Lung (tissue), 12 donors: ENCODE data around the gene SLC10A3. TPM values are rescaled to one million over a fixed set of nuclear protein-coding genes. Genes with fewer than 3 reads are reported as not detected.

Experiments
- ATAC-seq: fragments of 200-7000 bp; cut with Tn5 transposase; one replicate; pipeline ENCODE4 v1.9.1; 2020; ENCODE audit warnings: moderate number of reproducible peaks; ENCODE audit not compliant: insufficient read depth, low FRiP score
- DNase-seq, 3 donors: peaks; one replicate each; pipeline ENCODE4 v3.0.0-alpha.2; 2013 to 2017
- H3K27ac ChIP-seq, 2 donors: one replicate each; pipeline ENCODE4 v1.5.1; 2013; ENCODE audit warnings: mild to moderate bottlenecking in 2 of 2, moderate library complexity in 2 of 2, control low read depth in 1 of 2, inconsistent platforms in 1 of 2, low read depth in 1 of 2, low read length in 1 of 2
- H3K27me3 ChIP-seq, 3 donors: one replicate each; pipeline ENCODE4 v1.5.1; 2013; ENCODE audit warnings: low read length in 2 of 3; ENCODE audit not compliant: control insufficient read depth in 3 of 3, insufficient read depth in 3 of 3
- H3K36me3 ChIP-seq, 4 donors: one replicate each; pipeline ENCODE4 v1.5.1; 2013; ENCODE audit warnings: low read length in 4 of 4, mild to moderate bottlenecking in 1 of 4, moderate library complexity in 1 of 4; ENCODE audit not compliant: control insufficient read depth in 4 of 4, insufficient read depth in 4 of 4
- H3K4me1 ChIP-seq, 5 donors: one replicate each; pipeline ENCODE4 v1.5.1; 2013; ENCODE audit warnings: low read length in 5 of 5, mild to moderate bottlenecking in 2 of 5, moderate library complexity in 1 of 5; ENCODE audit not compliant: control insufficient read depth in 5 of 5, insufficient read depth in 5 of 5
- H3K4me3 ChIP-seq: one replicate; pipeline ENCODE4 v1.5.1; 2013; ENCODE audit warnings: mild to moderate bottlenecking, control low read depth, moderate library complexity
- H3K9ac ChIP-seq, 2 donors: one replicate each; pipeline ENCODE4 v1.5.1; 2013; ENCODE audit warnings: low read length in 2 of 2, control low read depth in 1 of 2; ENCODE audit not compliant: insufficient read depth in 1 of 2
- H3K9me3 ChIP-seq, 4 donors: one replicate each; pipeline ENCODE4 v1.5.1; 2013; ENCODE audit warnings: low read length in 3 of 4, mild to moderate bottlenecking in 1 of 4, moderate library complexity in 1 of 4; ENCODE audit not compliant: control insufficient read depth in 4 of 4, insufficient read depth in 3 of 4
- CTCF ChIP-seq: IDR thresholded peaks from 2 replicates; pipeline ENCODE4 v1.5.1; 2012; ENCODE audit warnings: mild to moderate bottlenecking; ENCODE audit errors: control extremely low read depth, extremely low read depth
- WGBS, 2 donors: extraction: QIAGEN DNeasy Blood & Tissue Kit; methylation state at CpG; one replicate each; pipeline ENCODE4 v1.1.7; 2013; 5-methylcytosine and 5-hydroxymethylcytosine counted together
- polyA plus RNA-seq, 2 donors: library from polyadenylated mRNA; stranded (reverse); fragments of 200-250 nt; gene quantifications; one replicate each; pipeline ENCODE4 v1.2.1, GENCODE V29; 2013
- total RNA-seq, 2 donors: library from RNA; depleted of rRNA in 1 of 2; stranded (reverse); fragments of >200 nt in 1 of 2; gene quantifications; one replicate each; pipeline ENCODE4 v1.2.1, GENCODE V29; 2014 to 2021
- donor health status: control.
- donor health status: control.
- donor health status: Bipolar disorder and iron deficiency.
- donor health status: healthy.
- donor health status: DM: yes; HTN: yes; CAD: no.

Gene SLC10A3
- total and polyA plus RNA-seq, 4 donors: 11.1 to 33.0 (median 29.1) TPM

- TF ChIP-seq CTCF: no peak
- Histone ChIP-seq H3K36me3 (peaks cover 2 to 31% (median 6%) of the 10 kb centered on the region in 4 donors), H3K27ac (no peak overlapping the region), H3K9ac (no peak overlapping the region), H3K4me1 (no peaks in the 10 kb centered on the region), H3K9me3 (peaks cover 0 to 7% (median 0%) of the 10 kb centered on the region in 4 donors), H3K4me3 (no peak overlapping the region), H3K27me3 (no peaks in the 10 kb centered on the region)
- no peak for DNase-seq
- no peak for ATAC-seq
- 86 to 92% methylated on average over 22 to 23 of the region's 23 CpGs for WGBS, 2 donors
These were observed 18.4 kb downstream of the SLC10A3 start for GRCh38 chrX:154471839-154472684.

GRCh38 chrX:154470914-154471568 lies 19.4 kb downstream of the SLC10A3 start:
- Histone ChIP-seq H3K36me3 (peaks cover 2 to 37% (median 6%) of the 10 kb centered on the region in 4 donors), H3K4me1 (no peaks in the 10 kb centered on the region), H3K9me3 (peaks cover 0 to 7% (median 0%) of the 10 kb centered on the region in 4 donors), H3K9ac (no peak overlapping the region), H3K27me3 (no peaks in the 10 kb centered on the region), H3K4me3 (no peak overlapping the region), H3K27ac (no peak overlapping the region)
- 90 to 96% methylated on average over 15 to 23 of the region's 23 CpGs for WGBS, 2 donors
- DNase-seq (no peak), ATAC-seq (no peak)
- TF ChIP-seq CTCF: no peak

- no peak for DNase-seq
- peaks cover 2 to 43% (median 6%) of the 10 kb centered on the region in 4 donors for H3K36me3 ChIP-seq
- no peaks in the 10 kb centered on the region for H3K27me3 ChIP-seq
- no peak for ATAC-seq
- no peaks in the 10 kb centered on the region for H3K4me1 ChIP-seq
- no peak overlapping the region for H3K4me3 ChIP-seq
- WGBS, 2 donors: 92 to 95% methylated on average over 12 to 14 of the region's 14 CpGs
- H3K9ac ChIP-seq: no peak overlapping the region
- H3K27ac ChIP-seq: no peak overlapping the region
- TF ChIP-seq CTCF: no peak
- H3K9me3 ChIP-seq: peaks cover 0 to 7% (median 0%) of the 10 kb centered on the region in 4 donors
These were observed 20.0 kb downstream of the SLC10A3 start for GRCh38 chrX:154470434-154470833.
